BJ (cell line): ENCODE results near the gene ACAT2. TPM values are rescaled to one million over a fixed set of nuclear protein-coding genes. Genes with fewer than 3 reads are reported as not detected.
"Not testable (repeated sequence)": the region's sequence is repeated elsewhere in the genome, so short reads cannot be mapped to it uniquely, and the experiment has no call there.

ENCODE experiments used
- CTCF ChIA-PET: fragments of 350-600 bp; formaldehyde crosslinking; extraction: SDS; loops from one replicate; lab custom pipeline; 2021; ENCODE audit warnings: antibody characterized with exemption, inconsistent platforms; lab: Yijun Ruan, JAX
- POLR2A ChIA-PET: fragments of 300-600 bp; sonication (Branson Sonifier 250); formaldehyde crosslinking; extraction: SDS; loops from one replicate; lab custom pipeline; 2021; ENCODE audit warnings: antibody characterized with exemption; lab: Charles Lee
- DNase-seq: peaks from one replicate; pipeline ENCODE4 v3.0.0-alpha.2; 2011; ENCODE audit warnings: low read depth
- H3K27me3 ChIP-seq: 2 replicates; pipeline ENCODE4 v1.6.0; 2011; ENCODE audit warnings: low read length; ENCODE audit not compliant: control insufficient read depth, insufficient read depth
- H3K36me3 ChIP-seq: 2 replicates; pipeline ENCODE4 v1.5.1; 2011; ENCODE audit warnings: low read length; ENCODE audit not compliant: control insufficient read depth, insufficient read depth
- H3K4me3 ChIP-seq: 2 replicates; pipeline ENCODE4 v1.5.1; 2011; ENCODE audit warnings: low read depth, mild to moderate bottlenecking, control low read depth, low read length
- CTCF ChIP-seq: IDR thresholded peaks from 2 replicates; pipeline ENCODE4 v1.5.1; 2011; ENCODE audit warnings: low read depth, mild to moderate bottlenecking, control low read depth, inconsistent platforms, low read length, moderate library complexity; ENCODE audit not compliant: insufficient read depth
- polyA plus RNA-seq: library from polyadenylated mRNA; depleted of rRNA; stranded (reverse); fragments of >200 nt; gene quantifications from 2 replicates; pipeline ENCODE4 v1.2.3, GENCODE V29; 2011

Gene ACAT2
- polyA plus RNA-seq, 1 experiment: 12.5 TPM

DNA sequence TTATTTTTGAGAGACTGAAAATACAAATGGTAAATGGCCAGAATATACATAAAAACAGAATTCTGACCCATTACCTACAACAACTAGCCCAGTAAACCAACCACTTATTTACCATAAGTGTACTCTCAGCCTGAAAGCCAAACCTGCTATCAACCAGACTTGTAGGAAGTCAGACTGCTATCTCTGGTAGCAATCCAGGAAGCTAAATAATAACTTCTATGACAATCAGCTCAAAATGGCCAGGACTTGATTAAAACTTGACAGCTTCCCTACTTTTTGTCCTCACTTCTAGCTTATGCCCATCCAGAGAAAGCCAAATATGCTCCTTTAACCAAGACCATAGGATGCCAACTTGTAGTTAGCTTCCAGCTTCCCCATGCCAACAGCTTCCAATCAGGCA lies 39.2 kb upstream of the ACAT2 start:
- no peak for TF ChIP-seq CTCF
- Histone ChIP-seq H3K4me3 (no peak overlapping the region), H3K36me3 (no peaks in the 10 kb centered on the region), H3K27me3 (no peaks in the 10 kb centered on the region)
- CTCF ChIA-PET: interaction anchor here (0.7 kb wide), 1 partner anchor 66 kb away, joined by 3 read pairs; no protein-coding TSS in a partner anchor
- no peak for DNase-seq
- POLR2A ChIA-PET: no interaction called here

DNA sequence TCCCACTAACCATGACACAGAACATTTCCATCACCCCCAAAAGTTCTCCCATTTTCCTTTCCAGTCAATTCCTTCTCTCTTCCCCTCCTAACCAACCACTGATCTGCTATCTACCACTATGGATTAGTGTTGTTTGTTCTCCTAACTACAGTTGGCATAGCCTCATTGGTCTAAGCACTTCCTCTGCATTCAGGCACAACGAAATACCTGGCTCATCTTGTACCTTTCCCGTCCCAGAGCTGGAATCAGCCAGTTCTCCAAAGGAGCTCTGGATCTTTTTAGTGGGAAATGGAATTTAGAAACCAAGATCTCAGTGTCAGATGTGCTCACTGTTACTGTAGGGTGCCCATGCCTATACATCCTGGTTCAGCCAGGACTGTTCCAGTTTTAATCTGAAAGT lies 38.6 kb upstream of the ACAT2 start:
- DNase-seq: no peak
- Histone ChIP-seq H3K4me3 (no peak overlapping the region), H3K36me3 (no peaks in the 10 kb centered on the region), H3K27me3 (no peaks in the 10 kb centered on the region)
- TF ChIP-seq CTCF: no peak
- POLR2A ChIA-PET: no interaction called here
- CTCF ChIA-PET: interaction anchor here (0.7 kb wide), 1 partner anchor 65 kb away, joined by 3 read pairs; no protein-coding TSS in a partner anchor

- POLR2A ChIA-PET: no interaction called here
- CTCF ChIA-PET: no interaction called here
These were observed 37.1 kb upstream of the ACAT2 start for GRCh38 chr6:159724778-159725177.

GRCh38 chr6:159725208-159725607 lies 36.6 kb upstream of the ACAT2 start:
- CTCF ChIA-PET: interaction anchor here (1.0 kb wide), 1 partner anchor 35 kb away, joined by 3 read pairs; no protein-coding TSS in a partner anchor
- H3K36me3 ChIP-seq, H3K4me3 ChIP-seq, POLR2A ChIA-PET, DNase-seq, H3K27me3 ChIP-seq: not testable (repeated sequence)

More at GRCh38 chr6:159724778-159725177, 37.1 kb upstream of the ACAT2 start:
- TF ChIP-seq CTCF: no peak
- Histone ChIP-seq H3K4me3 (no peak overlapping the region), H3K36me3 (no peaks in the 10 kb centered on the region), H3K27me3 (no peaks in the 10 kb centered on the region)
- no peak for DNase-seq

GRCh38 chr6:159726255-159726917 lies 35.5 kb upstream of the ACAT2 start:
- peak overlapping the region; percentile 92 for H3K4me3 ChIP-seq
- ChIA-PET CTCF (interaction anchor here (1.0 to 1.4 kb wide), 2 partner anchors 9 to 36 kb away, joined by 3 to 6 read pairs; no protein-coding TSS in a partner anchor), POLR2A (interaction anchor here (1.0 kb wide), 1 partner anchor 63 kb away, joined by 3 read pairs; no protein-coding TSS in a partner anchor)
- no peak for DNase-seq
- TF ChIP-seq CTCF: no peak
- H3K36me3 ChIP-seq: no peaks in the 10 kb centered on the region
- no peaks in the 10 kb centered on the region for H3K27me3 ChIP-seq
